Astrocyte (in vitro differentiated cells and primary cell): ENCODE results near the gene ILKAP.

Experiments
- EZH2 ChIP-seq: IDR thresholded peaks from 2 replicates; pipeline ENCODE4 v1.6.1; 2012; ENCODE audit warnings: mild to moderate bottlenecking, low read length, inconsistent platforms; ENCODE audit not compliant: insufficient read depth
- TF ChIP-seq, protein P1 (sequence below): IDR thresholded peaks from 2 replicates; pipeline ENCODE4 v1.5.1; 2011; ENCODE audit warnings: low read depth, mild to moderate bottlenecking, inconsistent platforms, low read length, moderate library complexity; ENCODE audit not compliant: insufficient read depth

DNA sequence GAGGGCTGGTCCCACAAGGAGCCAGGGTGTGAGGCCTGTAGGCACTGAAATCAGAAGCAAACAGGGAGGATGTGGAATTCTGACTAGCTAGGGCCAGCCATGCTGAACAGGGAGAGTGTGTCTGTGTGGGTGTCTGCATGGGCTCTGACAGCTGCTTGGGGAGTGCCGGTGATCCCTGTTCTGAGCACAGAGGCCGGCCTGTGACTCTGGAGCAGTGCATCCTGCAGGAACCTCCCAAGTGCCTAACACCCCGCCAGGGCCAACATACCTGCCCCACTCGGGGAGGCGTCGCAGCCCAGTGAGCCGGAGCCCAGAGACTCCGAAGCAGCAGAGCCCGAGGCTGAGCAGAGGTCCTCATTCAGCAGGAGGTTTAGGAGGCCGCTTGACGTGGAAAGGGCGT lies 47.8 kb upstream of the ILKAP start:
- TF ChIP-seq, protein P1, sequence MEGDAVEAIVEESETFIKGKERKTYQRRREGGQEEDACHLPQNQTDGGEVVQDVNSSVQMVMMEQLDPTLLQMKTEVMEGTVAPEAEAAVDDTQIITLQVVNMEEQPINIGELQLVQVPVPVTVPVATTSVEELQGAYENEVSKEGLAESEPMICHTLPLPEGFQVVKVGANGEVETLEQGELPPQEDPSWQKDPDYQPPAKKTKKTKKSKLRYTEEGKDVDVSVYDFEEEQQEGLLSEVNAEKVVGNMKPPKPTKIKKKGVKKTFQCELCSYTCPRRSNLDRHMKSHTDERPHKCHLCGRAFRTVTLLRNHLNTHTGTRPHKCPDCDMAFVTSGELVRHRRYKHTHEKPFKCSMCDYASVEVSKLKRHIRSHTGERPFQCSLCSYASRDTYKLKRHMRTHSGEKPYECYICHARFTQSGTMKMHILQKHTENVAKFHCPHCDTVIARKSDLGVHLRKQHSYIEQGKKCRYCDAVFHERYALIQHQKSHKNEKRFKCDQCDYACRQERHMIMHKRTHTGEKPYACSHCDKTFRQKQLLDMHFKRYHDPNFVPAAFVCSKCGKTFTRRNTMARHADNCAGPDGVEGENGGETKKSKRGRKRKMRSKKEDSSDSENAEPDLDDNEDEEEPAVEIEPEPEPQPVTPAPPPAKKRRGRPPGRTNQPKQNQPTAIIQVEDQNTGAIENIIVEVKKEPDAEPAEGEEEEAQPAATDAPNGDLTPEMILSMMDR = no peak
- no peak for TF ChIP-seq EZH2
